Measurements from ENCODE around the gene PARP16. TPM values are rescaled to one million over a fixed set of nuclear protein-coding genes. Genes with fewer than 3 reads are reported as not detected.

The PARP16 gene
- 10 to 100 TPM in 1 of 4 donors, 1 to 10 TPM in 3; 7.0 to 23.1 (median 8.1) TPM for total RNA-seq

GRCh38 chr15:65286704-65287519, at the start of gene PARP16:
Gene PARP16, minus strand, starts transcription at chr15:65286883. Its CDS starts 457 bp downstream, at chr15:65286426.
- no peaks in the 10 kb centered on the region for H3K9me3 ChIP-seq
- H3K36me3 ChIP-seq, result no peaks in the 10 kb centered on the region
- H3K4me1 ChIP-seq, result peaks cover 0 to 15% (median 7%) of the 10 kb centered on the region in 4 donors
- H3K27me3 ChIP-seq, result no peaks in the 10 kb centered on the region
- DNase-seq, result peak; percentile 92 to 97 (median 96)
- TF ChIP-seq POLR2A (IDR thresholded peaks at IDR 0.05) (peak; percentile 54 to 71), CTCF (IDR thresholded peaks at IDR 0.05) (peak in 5 of 6 experiments; percentile 55 to 89 (median 66))
- H3K27ac ChIP-seq, result peak within 1 kb of the TSS; percentile 84 to 94 (median 89)
- H3K4me3 ChIP-seq, result peak within 1 kb of the TSS; percentile 63 to 85 (median 81)

GRCh38 chr15:65335278-65336055, 48.8 kb upstream of the PARP16 start:
- H3K27me3 ChIP-seq, result no peaks in the 10 kb centered on the region
- H3K27ac ChIP-seq, result no peak overlapping the region
- DNase-seq, result no peak
- TF ChIP-seq POLR2A (IDR thresholded peaks at IDR 0.05) (no peak), CTCF (IDR thresholded peaks at IDR 0.05) (no peak)
- H3K4me1 ChIP-seq, result peaks cover 0 to 6% (median 0%) of the 10 kb centered on the region in 4 donors
- no peaks in the 10 kb centered on the region for H3K9me3 ChIP-seq
- H3K36me3 ChIP-seq, result no peaks in the 10 kb centered on the region
- no peak overlapping the region for H3K4me3 ChIP-seq

GRCh38 chr15:65334586-65335231, 48.0 kb upstream of the PARP16 start:
- DNase-seq, result no peak
- Histone ChIP-seq H3K27me3 (no peaks in the 10 kb centered on the region), H3K4me3 (no peak overlapping the region), H3K27ac (no peak overlapping the region), H3K9me3 (no peaks in the 10 kb centered on the region), H3K4me1 (no peaks in the 10 kb centered on the region), H3K36me3 (no peaks in the 10 kb centered on the region)
- no peak for TF ChIP-seq CTCF (IDR thresholded peaks at IDR 0.05)
- TF ChIP-seq POLR2A (IDR thresholded peaks at IDR 0.05), result no peak

- TF ChIP-seq POLR2A (IDR thresholded peaks at IDR 0.05) (no peak), CTCF (IDR thresholded peaks at IDR 0.05) (no peak)
- DNase-seq, result no peak
These were observed 47.2 kb upstream of the PARP16 start for GRCh38 chr15:65333856-65334255.

GRCh38 chr15:65333148-65333820, 46.6 kb upstream of the PARP16 start:
- TF ChIP-seq CTCF (IDR thresholded peaks at IDR 0.05) (no peak), POLR2A (IDR thresholded peaks at IDR 0.05) (no peak)
- H3K27me3 ChIP-seq, result no peaks in the 10 kb centered on the region
- no peaks in the 10 kb centered on the region for H3K4me1 ChIP-seq
- no peaks in the 10 kb centered on the region for H3K36me3 ChIP-seq
- DNase-seq, result no peak
- H3K27ac ChIP-seq, result no peak overlapping the region
- no peaks in the 10 kb centered on the region for H3K9me3 ChIP-seq
- H3K4me3 ChIP-seq, result no peak overlapping the region

More at GRCh38 chr15:65333856-65334255, 47.2 kb upstream of the PARP16 start:
- H3K4me3 ChIP-seq, result no peak overlapping the region
- no peak overlapping the region for H3K27ac ChIP-seq
- H3K4me1 ChIP-seq, result no peaks in the 10 kb centered on the region
- H3K9me3 ChIP-seq, result no peaks in the 10 kb centered on the region
- no peaks in the 10 kb centered on the region for H3K36me3 ChIP-seq
- H3K27me3 ChIP-seq, result no peaks in the 10 kb centered on the region

All from Peyer's patch (tissue), 4 donors.